Parathyroid adenoma (tissue), 2 donors: Measurements from ENCODE around the gene NIP7.

Experiments used
- H2AFZ ChIP-seq: fragments of 300-600 bp; sonication (generic); one replicate; pipeline ENCODE4 v1.7.0; 2017; ENCODE audit warnings: antibody characterized with exemption, mild to moderate bottlenecking
- H3K27ac ChIP-seq: fragments of 300-600 bp; sonication (generic); one replicate; pipeline ENCODE4 v1.7.0; 2017
- H3K27me3 ChIP-seq: fragments of 300-600 bp; sonication (generic); one replicate; pipeline ENCODE4 v1.7.0; 2017; ENCODE audit warnings: low read length; ENCODE audit not compliant: control insufficient read depth, insufficient read depth
- H3K36me3 ChIP-seq: fragments of 300-600 bp; sonication (generic); one replicate; pipeline ENCODE4 v1.7.0; 2017; ENCODE audit warnings: low read length; ENCODE audit not compliant: control insufficient read depth, insufficient read depth
- H3K4me1 ChIP-seq: fragments of 300-600 bp; sonication (generic); one replicate; pipeline ENCODE4 v1.7.0; 2017; ENCODE audit warnings: control low read depth
- H3K4me2 ChIP-seq: fragments of 300-600 bp; sonication (generic); one replicate; pipeline ENCODE4 v1.7.0; 2017; ENCODE audit warnings: low read length
- H3K4me3 ChIP-seq: fragments of 300-600 bp; sonication (generic); one replicate; pipeline ENCODE4 v1.7.0; 2017; ENCODE audit warnings: low read depth, low read length
- H3K79me2 ChIP-seq: fragments of 300-600 bp; sonication (generic); one replicate; pipeline ENCODE4 v1.7.0; 2017; ENCODE audit warnings: control low read depth
- H3K9ac ChIP-seq: fragments of 300-600 bp; sonication (generic); one replicate; pipeline ENCODE4 v1.7.0; 2017; ENCODE audit warnings: mild to moderate bottlenecking
- H3K9me3 ChIP-seq: fragments of 300-600 bp; sonication (generic); one replicate; pipeline ENCODE4 v1.7.0; 2017; ENCODE audit warnings: low read length; ENCODE audit not compliant: control insufficient read depth
- CTCF ChIP-seq: fragments of 300-600 bp; sonication (generic); IDR thresholded peaks from one replicate; pipeline ENCODE4 v1.7.0; 2017; ENCODE audit warnings: antibody characterized with exemption, mild to moderate bottlenecking
- donor health status: primary hyperparathyroidism.

NIP7 gene

GRCh38 chr16:69368866-69369265 lies 29.3 kb downstream of the NIP7 start:
- no peak for TF ChIP-seq CTCF
- no peaks in the 10 kb centered on the region for H3K36me3 ChIP-seq
- no peak overlapping the region for H3K4me2 ChIP-seq
- H3K9me3 ChIP-seq = no peaks in the 10 kb centered on the region
- no peak overlapping the region for H3K9ac ChIP-seq
- no peak overlapping the region for H3K4me3 ChIP-seq
- H3K4me1 ChIP-seq = no peaks in the 10 kb centered on the region
- no peak overlapping the region for H2AFZ ChIP-seq
- no peak overlapping the region for H3K27ac ChIP-seq
- peaks cover 6% of the 10 kb centered on the region for H3K79me2 ChIP-seq
- no peaks in the 10 kb centered on the region for H3K27me3 ChIP-seq

DNA sequence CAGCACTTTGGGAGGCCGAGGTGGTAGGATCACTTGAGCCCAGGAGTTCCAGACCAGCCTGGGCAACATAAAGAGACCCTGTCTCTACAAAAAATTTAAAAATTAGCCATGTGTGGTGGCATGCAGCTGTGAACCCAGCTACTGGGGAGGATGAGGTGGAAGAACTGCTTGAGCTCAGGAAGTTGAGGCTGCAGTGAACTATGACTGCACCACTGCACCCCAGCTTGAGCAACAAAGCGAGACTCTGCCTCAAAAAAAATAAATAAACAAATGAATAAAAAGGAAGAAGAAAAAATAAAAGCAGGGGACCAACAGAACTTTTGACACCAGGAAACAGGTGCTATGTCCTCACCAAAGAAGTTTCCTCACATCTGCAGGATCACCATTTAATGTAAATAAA lies 32.0 kb downstream of the NIP7 start:
- no peaks in the 10 kb centered on the region for H3K36me3 ChIP-seq
- no peak overlapping the region for H3K27ac ChIP-seq
- no peak overlapping the region for H3K4me2 ChIP-seq
- H3K9me3 ChIP-seq = no peaks in the 10 kb centered on the region
- peaks cover 8% of the 10 kb centered on the region for H3K79me2 ChIP-seq
- H3K4me1 ChIP-seq = no peaks in the 10 kb centered on the region
- H2AFZ ChIP-seq = no peak overlapping the region
- H3K27me3 ChIP-seq = no peaks in the 10 kb centered on the region
- no peak overlapping the region for H3K9ac ChIP-seq
- no peak overlapping the region for H3K4me3 ChIP-seq
- TF ChIP-seq CTCF = no peak

DNA sequence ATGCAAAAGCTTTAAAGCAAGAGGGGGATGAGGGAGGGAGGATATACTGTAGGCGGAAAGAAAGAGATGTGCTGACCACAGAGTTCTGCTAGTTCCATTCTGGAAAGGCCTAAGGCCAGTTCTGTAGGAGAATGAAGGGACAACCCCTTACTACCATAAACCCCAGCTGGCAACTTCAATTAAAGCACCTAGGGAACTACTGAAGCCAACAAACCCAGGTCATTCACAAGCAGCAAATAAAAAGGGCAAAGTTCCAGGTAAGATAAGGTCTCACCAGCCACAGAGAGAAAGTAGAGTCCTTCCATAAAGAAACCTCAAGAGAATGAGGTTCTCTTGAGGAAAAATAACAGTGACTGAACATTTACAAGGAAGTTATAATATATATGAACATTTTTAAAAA lies 33.4 kb downstream of the NIP7 start:
- Histone ChIP-seq H3K4me1 (no peaks in the 10 kb centered on the region), H3K4me3 (no peak overlapping the region), H3K4me2 (no peak overlapping the region), H3K79me2 (peaks cover 8% of the 10 kb centered on the region), H3K9me3 (no peaks in the 10 kb centered on the region), H3K9ac (no peak overlapping the region), H2AFZ (no peak overlapping the region), H3K27me3 (no peaks in the 10 kb centered on the region), H3K36me3 (no peaks in the 10 kb centered on the region), H3K27ac (no peak overlapping the region)
- TF ChIP-seq CTCF = no peak

- Histone ChIP-seq H3K36me3 (no peaks in the 10 kb centered on the region), H3K27ac (no peak overlapping the region), H3K9me3 (no peaks in the 10 kb centered on the region), H3K9ac (no peak overlapping the region), H2AFZ (no peak overlapping the region), H3K4me3 (no peak overlapping the region), H3K79me2 (peaks cover 2% of the 10 kb centered on the region), H3K27me3 (no peaks in the 10 kb centered on the region), H3K4me2 (no peak overlapping the region), H3K4me1 (no peaks in the 10 kb centered on the region)
- no peak for TF ChIP-seq CTCF
Observed at GRCh38 chr16:69376393-69377059, 37.0 kb downstream of the NIP7 start.

DNA sequence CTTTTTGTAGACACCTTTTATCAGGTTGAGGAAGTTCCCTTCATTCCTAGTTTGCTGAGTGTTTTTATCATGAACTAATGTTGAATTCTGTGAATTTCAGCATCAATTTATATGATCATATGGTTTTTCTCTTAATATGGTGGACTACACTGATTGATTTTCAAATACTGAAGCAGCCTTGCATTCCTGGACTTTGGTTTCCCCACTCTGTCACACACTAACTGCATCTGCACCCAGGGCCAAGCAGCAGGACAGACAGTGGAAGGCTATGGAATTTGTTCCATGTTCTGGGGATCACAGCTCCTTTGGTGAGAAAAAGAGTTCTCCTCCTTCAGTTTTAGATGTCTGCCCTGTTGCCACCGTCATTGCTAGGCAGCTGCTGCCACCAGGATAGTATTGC lies 38.5 kb downstream of the NIP7 start:
- no peaks in the 10 kb centered on the region for H3K4me1 ChIP-seq
- no peak overlapping the region for H2AFZ ChIP-seq
- H3K4me3 ChIP-seq = no peak overlapping the region
- TF ChIP-seq CTCF = no peak
- H3K27ac ChIP-seq = no peak overlapping the region
- H3K4me2 ChIP-seq = no peak overlapping the region
- no peaks in the 10 kb centered on the region for H3K27me3 ChIP-seq
- no peaks in the 10 kb centered on the region for H3K9me3 ChIP-seq
- no peak overlapping the region for H3K9ac ChIP-seq
- H3K79me2 ChIP-seq = peaks cover 2% of the 10 kb centered on the region
- no peaks in the 10 kb centered on the region for H3K36me3 ChIP-seq
